ENCODE data around the gene SURF1. TPM values are rescaled to one million over a fixed set of nuclear protein-coding genes. Genes with fewer than 3 reads are reported as not detected.

Gene SURF1
- total and polyA plus RNA-seq, 2 donors (not counting 1 experiment from before 2014, with no cell fraction given): 44.1 to 54.5 TPM

GRCh38 chr9:133342570-133342969 is 13.7 kb downstream of the SURF1 start:
- intact Hi-C loops (cut with micrococcal nuclease): no loop called here
- Mint-ChIP-seq H3K27ac (no peak overlapping the region), H3K9me3 (ENCODE audit: insufficient read depth) (no peaks in the 10 kb centered on the region), H3K27me3 (no peaks in the 10 kb centered on the region), H3K4me3 (no peak overlapping the region), H3K4me1 (peaks cover 52% of the 10 kb centered on the region)
- Histone ChIP-seq H3K9me3 (ENCODE audit: control extremely low read depth in 1 of 3, control insufficient read depth in 2 of 3, insufficient read depth in 1 of 3, low read length in 2 of 3) (peaks cover 0 to 9% (median 3%) of the 10 kb centered on the region in 3 donors), H3K9ac (ENCODE audit: low read length) (no peak overlapping the region), H3K27ac (ENCODE audit: low read length in 2 of 2) (peak overlapping the region in 1 of 2 donors; percentile 11), H3K4me1 (ENCODE audit: control insufficient read depth in 2 of 2, insufficient read depth in 2 of 2, low read length in 2 of 2) (peaks cover 38 to 55% of the 10 kb centered on the region in 2 donors), H3K4me3 (ENCODE audit: control extremely low read depth in 1 of 5, extremely low read depth in 1 of 5, insufficient read depth in 1 of 5, low read depth in 2 of 5, low read length in 4 of 5) (no peak overlapping the region), H3K27me3 (replicated peaks in 1 of 4; ENCODE audit: control extremely low read depth in 1 of 4, control insufficient read depth in 3 of 4, insufficient read depth in 4 of 4, low read length in 3 of 4) (no peaks in the 10 kb centered on the region), H4K20me1 (ENCODE audit: control insufficient read depth, insufficient read depth, low read length, poor library complexity, severe bottlenecking) (peaks cover 5% of the 10 kb centered on the region), H3K4me2 (replicated peaks; ENCODE audit: low read depth, low read length, poor library complexity, severe bottlenecking) (no peak overlapping the region), H3K79me2 (ENCODE audit: control insufficient read depth, insufficient read depth, low read length) (peaks cover 38% of the 10 kb centered on the region), H3K36me3 (replicated peaks in 1 of 2; ENCODE audit: control extremely low read depth in 1 of 2, control insufficient read depth in 1 of 2, extremely low read depth in 1 of 2, insufficient read depth in 2 of 2, low read length in 1 of 2) (peaks cover 0 to 58% of the 10 kb centered on the region in 2 experiments), H2AFZ (ENCODE audit: insufficient read depth, low read depth, low read length, poor library complexity, severe bottlenecking) (no peak overlapping the region)
- TF ChIP-seq, protein P1, sequence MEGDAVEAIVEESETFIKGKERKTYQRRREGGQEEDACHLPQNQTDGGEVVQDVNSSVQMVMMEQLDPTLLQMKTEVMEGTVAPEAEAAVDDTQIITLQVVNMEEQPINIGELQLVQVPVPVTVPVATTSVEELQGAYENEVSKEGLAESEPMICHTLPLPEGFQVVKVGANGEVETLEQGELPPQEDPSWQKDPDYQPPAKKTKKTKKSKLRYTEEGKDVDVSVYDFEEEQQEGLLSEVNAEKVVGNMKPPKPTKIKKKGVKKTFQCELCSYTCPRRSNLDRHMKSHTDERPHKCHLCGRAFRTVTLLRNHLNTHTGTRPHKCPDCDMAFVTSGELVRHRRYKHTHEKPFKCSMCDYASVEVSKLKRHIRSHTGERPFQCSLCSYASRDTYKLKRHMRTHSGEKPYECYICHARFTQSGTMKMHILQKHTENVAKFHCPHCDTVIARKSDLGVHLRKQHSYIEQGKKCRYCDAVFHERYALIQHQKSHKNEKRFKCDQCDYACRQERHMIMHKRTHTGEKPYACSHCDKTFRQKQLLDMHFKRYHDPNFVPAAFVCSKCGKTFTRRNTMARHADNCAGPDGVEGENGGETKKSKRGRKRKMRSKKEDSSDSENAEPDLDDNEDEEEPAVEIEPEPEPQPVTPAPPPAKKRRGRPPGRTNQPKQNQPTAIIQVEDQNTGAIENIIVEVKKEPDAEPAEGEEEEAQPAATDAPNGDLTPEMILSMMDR (IDR thresholded peaks at IDR 0.05): peak; percentile 21
- TF ChIP-seq EZH2 (IDR thresholded peaks at IDR 0.05; ENCODE audit: borderline replicate concordance, insufficient read depth, low read depth, low read length, poor library complexity, severe bottlenecking): no peak
- ATAC-seq (ENCODE audit: low read depth) (no peak), DNase-seq (no peak)
- ChIA-PET CTCF (no interaction called here), POLR2A (no interaction called here)
- WGBS (ENCODE audit: insufficient coverage): 77% methylated on average over 11 of the region's 11 CpGs

DNA sequence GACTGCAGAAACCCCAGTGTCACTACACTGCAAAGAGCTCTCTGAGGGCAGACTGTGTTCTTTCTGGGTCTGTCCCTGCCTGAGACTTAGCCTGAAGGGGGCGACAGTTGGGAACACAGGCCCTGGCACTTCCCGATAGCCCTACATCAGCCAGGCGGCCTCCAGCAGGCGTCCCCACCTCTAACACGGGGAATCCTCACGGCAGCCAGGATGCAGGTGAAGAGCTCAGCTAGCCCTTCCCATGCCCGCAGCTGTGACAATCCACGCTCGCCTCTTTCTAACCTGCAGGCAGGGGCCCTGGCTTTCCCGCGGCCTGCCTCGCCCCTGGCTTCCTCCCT is 14.2 kb downstream of the SURF1 start:
- Histone ChIP-seq H3K79me2 (ENCODE audit: control insufficient read depth, insufficient read depth, low read length) (peaks cover 34% of the 10 kb centered on the region), H3K27me3 (replicated peaks in 1 of 4; ENCODE audit: control extremely low read depth in 1 of 4, control insufficient read depth in 3 of 4, insufficient read depth in 4 of 4, low read length in 3 of 4) (no peaks in the 10 kb centered on the region), H2AFZ (ENCODE audit: insufficient read depth, low read depth, low read length, poor library complexity, severe bottlenecking) (no peak overlapping the region), H3K4me3 (ENCODE audit: control extremely low read depth in 1 of 5, extremely low read depth in 1 of 5, insufficient read depth in 1 of 5, low read depth in 2 of 5, low read length in 4 of 5) (no peak overlapping the region), H3K4me1 (ENCODE audit: control insufficient read depth in 2 of 2, insufficient read depth in 2 of 2, low read length in 2 of 2) (peaks cover 38 to 54% of the 10 kb centered on the region in 2 donors), H3K36me3 (replicated peaks in 1 of 2; ENCODE audit: control extremely low read depth in 1 of 2, control insufficient read depth in 1 of 2, extremely low read depth in 1 of 2, insufficient read depth in 2 of 2, low read length in 1 of 2) (peaks cover 0 to 58% of the 10 kb centered on the region in 2 experiments), H3K27ac (ENCODE audit: low read length in 2 of 2) (peak overlapping the region; percentile 75), H4K20me1 (ENCODE audit: control insufficient read depth, insufficient read depth, low read length, poor library complexity, severe bottlenecking) (peaks cover 5% of the 10 kb centered on the region), H3K4me2 (replicated peaks; ENCODE audit: low read depth, low read length, poor library complexity, severe bottlenecking) (peak overlapping the region; percentile 67), H3K9me3 (ENCODE audit: control extremely low read depth in 1 of 3, control insufficient read depth in 2 of 3, insufficient read depth in 1 of 3, low read length in 2 of 3) (peaks cover 0 to 9% (median 3%) of the 10 kb centered on the region in 3 donors), H3K9ac (ENCODE audit: low read length) (no peak overlapping the region)
- peak overlapping the region; percentile 83 for H3K27ac Mint-ChIP-seq
- peaks cover 53% of the 10 kb centered on the region for H3K4me1 Mint-ChIP-seq
- CTCF ChIA-PET: no interaction called here
- no peaks in the 10 kb centered on the region for H3K27me3 Mint-ChIP-seq
- 96% methylated on average over 12 of the region's 12 CpGs for WGBS (ENCODE audit: insufficient coverage)
- intact Hi-C loops (cut with micrococcal nuclease): no loop called here
- POLR2A ChIA-PET: no interaction called here
- TF ChIP-seq, protein P1 (IDR thresholded peaks at IDR 0.05): no peak
- TF ChIP-seq EZH2 (IDR thresholded peaks at IDR 0.05; ENCODE audit: borderline replicate concordance, insufficient read depth, low read depth, low read length, poor library complexity, severe bottlenecking): no peak
- ATAC-seq (ENCODE audit: low read depth) (no peak), DNase-seq (no peak)
- peak overlapping the region; percentile 23 for H3K4me3 Mint-ChIP-seq
- H3K9me3 Mint-ChIP-seq (ENCODE audit: insufficient read depth): no peaks in the 10 kb centered on the region

All from B cell (primary cell).